NK-92 (cell line): ENCODE data around the gene CT47B1.
"Not testable (repeated sequence)": the region's sequence is repeated elsewhere in the genome, so short reads cannot be mapped to it uniquely, and the experiment has no call there.

ENCODE experiments used
- DNase-seq: peaks from one replicate; lab custom pipeline; 2025; ENCODE audit not compliant: unreplicated experiment; lab: John Stamatoyannopoulos, UW

The CT47B1 gene

DNA sequence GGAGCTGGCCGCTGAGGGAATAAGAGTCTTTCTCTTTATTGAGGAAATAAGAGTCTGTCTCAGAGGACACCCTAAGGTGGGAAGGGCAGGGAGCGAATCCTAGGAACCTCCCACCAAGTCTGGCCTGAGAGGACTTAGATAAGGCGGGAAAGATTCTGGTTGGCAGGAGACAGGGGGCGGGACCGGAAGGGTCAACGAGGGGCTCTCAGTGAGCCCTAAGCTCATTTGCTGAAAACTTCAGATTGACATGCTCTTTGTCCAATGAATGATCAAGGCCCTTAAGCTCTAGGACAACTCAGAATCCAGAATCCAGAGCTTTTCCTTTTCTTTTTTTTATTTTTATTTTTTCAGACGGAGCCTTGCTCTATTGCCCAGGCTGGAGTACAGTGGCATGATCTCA is at the start of gene CT47B1:
CT47B1 (minus strand) TSS at position 101 of the 400 bp plus-strand sequence. CDS start 196 bp downstream, outside the sequence.
- DNase-seq, result not testable (repeated sequence)

DNA sequence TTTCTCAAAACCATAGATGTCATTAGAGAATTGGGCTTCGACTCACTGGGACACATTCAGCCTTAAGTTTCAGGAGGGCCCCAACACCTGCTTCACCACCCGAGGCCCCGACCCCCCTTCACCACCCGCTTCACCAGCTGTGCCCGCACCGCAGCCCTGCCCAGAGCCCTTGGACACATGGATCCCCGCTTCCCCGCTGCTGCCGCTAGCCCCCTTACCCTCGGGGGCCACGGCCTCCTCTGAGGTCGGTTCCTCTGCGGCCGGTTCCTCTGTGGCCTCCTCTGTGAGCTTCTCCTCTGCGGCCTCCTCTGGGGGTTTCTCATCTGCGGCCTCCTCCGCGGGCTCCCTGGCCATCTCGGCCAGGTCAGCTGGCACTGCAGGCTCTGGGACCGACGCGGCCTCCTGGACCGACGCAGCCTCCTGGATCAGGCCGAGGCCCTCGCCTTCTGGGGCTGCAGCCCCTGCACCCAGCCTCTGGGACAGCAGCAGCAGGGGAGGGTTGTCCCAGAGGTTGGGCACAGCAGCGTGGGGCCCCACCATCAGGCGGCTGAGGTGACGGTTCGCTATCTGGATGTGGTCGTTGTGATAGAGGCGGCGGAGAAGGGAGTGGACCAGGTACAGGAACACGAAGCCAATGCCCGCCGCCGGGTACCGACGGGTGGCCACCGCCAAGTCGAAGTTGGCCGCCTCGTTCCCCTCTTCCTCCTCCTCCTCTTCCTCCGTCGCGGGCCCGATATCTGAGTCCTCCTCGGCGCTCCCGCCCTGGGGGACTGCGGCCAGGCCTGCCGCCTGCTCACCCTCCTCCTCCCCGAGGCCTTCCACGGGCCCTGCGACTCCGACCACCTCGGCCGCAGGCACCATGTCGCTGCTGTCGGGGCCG is 748 bp downstream of the CT47B1 start:
- DNase-seq, result no peak

DNA sequence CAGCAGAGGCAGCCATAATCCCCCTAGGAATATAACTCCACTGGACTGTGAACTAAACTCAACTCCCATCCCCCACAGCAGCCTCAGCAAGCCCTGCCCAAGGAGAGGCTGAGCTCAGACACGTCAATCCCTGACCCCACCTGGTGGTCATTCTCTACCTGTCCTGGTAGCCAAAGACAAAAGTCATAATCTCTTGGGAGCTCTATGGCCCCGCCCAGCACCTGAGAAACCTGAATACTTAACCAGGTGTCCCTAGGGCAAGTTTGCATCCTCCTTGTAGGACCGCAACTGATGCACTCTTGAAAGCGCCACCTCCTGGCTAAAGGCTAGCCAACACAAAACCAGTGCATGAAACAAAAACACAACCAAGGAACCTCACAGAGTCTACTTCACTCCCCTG is 18.4 kb downstream of the CT47B1 start:
- no peak for DNase-seq

DNA sequence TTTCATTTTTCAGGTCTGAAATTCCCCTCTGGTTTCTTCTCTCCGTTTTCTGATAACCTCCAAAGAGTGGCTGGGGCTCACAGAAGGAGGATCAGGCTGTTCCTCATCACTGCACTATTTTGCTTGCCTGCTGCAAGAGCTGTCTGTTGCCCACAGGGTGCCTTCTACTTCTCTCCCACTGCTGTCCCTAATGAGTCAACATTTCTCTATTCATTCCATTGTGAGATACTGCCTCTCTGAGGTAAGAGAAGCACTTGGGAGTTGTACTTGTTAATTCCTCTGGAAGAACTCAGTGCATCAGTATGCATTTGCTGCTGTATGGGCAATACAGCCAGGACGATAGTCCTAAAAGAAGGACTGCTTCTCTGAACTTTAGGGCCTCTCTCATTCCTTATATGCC is 34.8 kb downstream of the CT47B1 start:
- DNase-seq, result no peak

DNA sequence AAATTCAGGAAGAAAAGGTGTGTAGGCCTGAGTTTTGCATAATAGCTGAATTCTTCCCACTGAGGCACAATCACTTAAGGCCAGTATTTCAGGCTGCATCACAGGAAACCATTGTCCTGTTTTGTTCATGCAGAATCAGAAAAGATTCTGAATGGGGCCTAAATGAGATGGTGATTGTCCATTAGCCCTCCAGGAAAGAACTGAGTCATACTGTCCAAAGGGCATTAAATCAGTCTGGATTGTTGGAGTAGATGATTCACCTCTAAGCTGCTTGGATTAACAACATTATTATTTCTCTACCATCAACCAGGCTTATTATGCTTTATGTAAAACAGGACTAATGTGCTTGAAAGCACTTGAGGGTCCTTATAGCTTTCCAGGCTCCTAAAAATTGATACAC is 36.2 kb downstream of the CT47B1 start:
- DNase-seq, result no peak

DNA sequence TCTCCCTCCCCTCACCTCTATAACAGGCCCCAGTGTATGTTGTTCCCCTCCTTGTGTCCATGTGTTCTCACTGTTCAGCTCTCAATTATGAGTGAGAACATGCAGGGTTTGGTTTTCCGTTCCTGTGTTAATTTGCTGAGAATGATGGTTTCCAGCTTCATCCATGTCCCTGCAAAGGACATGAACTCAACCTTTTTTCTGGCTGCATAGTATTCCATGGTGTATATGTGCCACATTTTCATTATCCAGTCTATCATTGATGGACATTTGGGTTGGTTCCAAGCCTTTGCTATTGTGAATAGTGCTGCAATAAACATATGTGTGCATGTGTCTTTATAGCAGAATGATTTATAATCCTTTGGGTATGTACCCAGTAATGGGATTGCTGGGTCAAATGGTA is 48.5 kb downstream of the CT47B1 start:
- DNase-seq, result not testable (repeated sequence)

DNA sequence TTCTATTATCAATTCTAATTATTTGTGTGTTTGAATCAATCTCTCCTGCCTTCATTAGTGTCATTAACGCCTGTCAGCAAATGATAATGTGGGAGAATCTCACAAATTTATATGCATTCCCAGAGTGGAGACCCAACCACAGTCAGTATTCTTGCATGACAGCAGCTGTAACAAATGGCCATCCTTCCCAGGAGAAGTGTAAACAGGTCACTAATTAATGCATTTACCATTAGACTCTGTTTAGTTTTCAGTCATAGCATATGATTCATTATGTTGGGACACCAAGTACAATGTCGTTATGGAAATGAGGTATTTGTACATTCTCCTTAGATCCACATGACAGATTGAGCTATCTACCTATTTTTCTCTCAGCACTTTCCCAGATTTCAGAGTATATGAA is 50.5 kb downstream of the CT47B1 start:
- DNase-seq, result no peak

DNA sequence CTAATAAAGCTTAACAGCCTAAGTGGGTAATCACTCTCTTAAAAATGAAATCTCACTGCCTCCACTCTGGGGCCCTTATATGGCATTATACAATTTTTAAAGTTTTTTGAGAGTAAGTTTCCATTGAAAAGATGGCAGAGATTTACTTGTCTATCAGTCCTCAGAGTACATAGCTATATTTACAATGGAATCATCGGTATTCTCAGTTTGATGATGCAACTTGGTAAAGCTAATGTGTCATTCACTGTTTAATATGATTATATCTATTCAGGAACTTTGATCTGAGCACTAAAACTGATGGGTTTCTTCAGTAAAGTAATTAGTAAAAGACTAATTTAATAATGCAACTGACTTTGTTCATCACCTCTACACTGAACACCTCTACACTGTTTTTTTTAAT is 51.6 kb downstream of the CT47B1 start:
- no peak for DNase-seq

DNA sequence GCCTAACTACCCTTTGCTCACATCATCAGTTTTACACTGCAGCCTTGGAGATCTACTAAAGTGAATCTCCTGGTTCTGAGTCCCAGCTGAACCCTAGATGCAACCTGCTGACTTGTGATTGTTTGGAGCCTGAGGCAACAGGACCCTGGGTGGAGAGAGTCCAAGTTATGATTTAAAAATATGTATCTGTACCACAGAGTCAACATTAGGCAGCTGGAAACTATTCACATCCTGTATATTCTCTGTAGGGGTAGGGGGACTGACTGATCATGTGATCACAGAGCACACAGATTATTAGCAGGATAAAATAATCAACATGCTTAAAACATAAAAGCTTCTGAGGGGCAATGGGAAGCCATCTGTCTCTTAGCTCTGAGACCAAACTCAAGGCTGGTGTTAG is 52.1 kb downstream of the CT47B1 start:
- no peak for DNase-seq
